Adrenal gland (tissue), 5 donors: Measurements from ENCODE around the gene SLC35G3.

Experiments
- POLR2A ChIP-seq, 2 donors: fragments of 450-650 bp; IDR thresholded peaks; one replicate each; pipeline ENCODE4 v1.6.1; 2017; ENCODE audit warnings: antibody characterized with exemption in 2 of 2, mild to moderate bottlenecking in 2 of 2, moderate library complexity in 1 of 2
- TF ChIP-seq, protein P1 (sequence below), 6 experiments: fragments of 450-650 bp in 4 of 6; fragments of 200-600 bp in 2 of 6; sonication (generic) in 1 of 6; IDR thresholded peaks; 1 replicate in 5 of 6; 2 replicates in 1 of 6; pipeline versions ENCODE4 v1.5.1 to v1.8.0; 2016 to 2021; ENCODE audit warnings: antibody characterized with exemption in 6 of 6, mild to moderate bottlenecking in 2 of 6, moderate library complexity in 1 of 6
- donor health status: DM: no; HTN: no; CAD: no.

DNA sequence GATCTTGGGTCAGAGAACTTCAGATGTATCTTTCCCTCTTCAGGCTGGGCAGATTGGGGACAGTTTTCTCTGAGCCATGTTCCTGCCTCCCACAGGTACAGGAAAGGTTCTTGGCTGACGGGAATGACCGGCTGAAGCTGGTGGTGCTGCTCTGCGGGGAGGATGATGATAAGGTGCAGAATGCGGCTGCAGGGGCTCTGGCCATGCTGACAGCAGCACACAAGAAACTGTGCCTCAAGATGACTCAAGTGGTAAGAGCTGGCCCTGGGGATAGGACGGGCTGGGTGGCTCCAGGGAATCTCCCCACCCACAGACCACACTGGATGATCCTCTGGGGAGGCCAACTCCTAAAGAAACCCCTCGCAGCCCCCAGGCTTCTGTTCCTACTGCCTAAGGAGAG lies 10.9 kb downstream of the SLC35G3 start:
- TF ChIP-seq, protein P1, sequence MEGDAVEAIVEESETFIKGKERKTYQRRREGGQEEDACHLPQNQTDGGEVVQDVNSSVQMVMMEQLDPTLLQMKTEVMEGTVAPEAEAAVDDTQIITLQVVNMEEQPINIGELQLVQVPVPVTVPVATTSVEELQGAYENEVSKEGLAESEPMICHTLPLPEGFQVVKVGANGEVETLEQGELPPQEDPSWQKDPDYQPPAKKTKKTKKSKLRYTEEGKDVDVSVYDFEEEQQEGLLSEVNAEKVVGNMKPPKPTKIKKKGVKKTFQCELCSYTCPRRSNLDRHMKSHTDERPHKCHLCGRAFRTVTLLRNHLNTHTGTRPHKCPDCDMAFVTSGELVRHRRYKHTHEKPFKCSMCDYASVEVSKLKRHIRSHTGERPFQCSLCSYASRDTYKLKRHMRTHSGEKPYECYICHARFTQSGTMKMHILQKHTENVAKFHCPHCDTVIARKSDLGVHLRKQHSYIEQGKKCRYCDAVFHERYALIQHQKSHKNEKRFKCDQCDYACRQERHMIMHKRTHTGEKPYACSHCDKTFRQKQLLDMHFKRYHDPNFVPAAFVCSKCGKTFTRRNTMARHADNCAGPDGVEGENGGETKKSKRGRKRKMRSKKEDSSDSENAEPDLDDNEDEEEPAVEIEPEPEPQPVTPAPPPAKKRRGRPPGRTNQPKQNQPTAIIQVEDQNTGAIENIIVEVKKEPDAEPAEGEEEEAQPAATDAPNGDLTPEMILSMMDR (IDR thresholded peaks at IDR 0.05), result no peak
- no peak for TF ChIP-seq POLR2A (IDR thresholded peaks at IDR 0.05)
